ENCODE results near the gene WIPF2. TPM values are rescaled to one million over a fixed set of nuclear protein-coding genes. Genes with fewer than 3 reads are reported as not detected.

WIPF2 gene
- total and polyA plus RNA-seq, 2 of the 8 experiments (the other 6 are each of a cell fraction or from before 2014, with no cell fraction given): 6.9 to 25.3 TPM

DNA sequence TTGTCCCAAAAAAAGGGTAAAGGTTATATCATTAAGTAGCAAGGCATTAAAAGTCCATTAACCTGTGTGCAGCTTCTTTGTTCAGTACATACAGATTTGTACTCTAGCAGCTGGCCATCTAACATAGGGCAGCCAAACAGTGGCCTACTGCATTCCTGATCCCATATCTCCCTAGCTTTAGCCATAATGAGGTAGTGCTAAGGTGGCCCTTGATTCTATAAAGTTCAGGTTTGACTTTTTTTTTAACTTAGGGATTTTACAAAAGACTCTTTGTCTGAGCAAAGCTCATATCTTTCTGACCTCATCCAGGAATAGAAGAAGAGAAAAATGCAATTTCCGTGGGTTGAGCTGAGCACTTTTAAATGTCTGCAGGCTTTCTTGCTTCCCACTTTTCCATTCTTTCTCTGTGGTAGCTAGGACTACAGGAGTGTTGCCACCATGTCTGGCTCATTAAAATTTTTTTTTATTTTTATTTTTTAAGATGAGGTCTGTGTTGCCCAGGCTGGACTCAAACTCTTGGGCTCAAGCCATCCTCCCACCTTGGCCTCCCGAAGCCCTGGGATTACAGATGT, 49.1 kb downstream of the WIPF2 start (continued):
- no peak for TF ChIP-seq SIX5 (IDR thresholded peaks at IDR 0.05; ENCODE audit: low read depth, low read length)
- TF ChIP-seq SP1 (IDR thresholded peaks at IDR 0.05; ENCODE audit: low read depth, low read length): no peak
- no peak for TF ChIP-seq BACH1 (IDR thresholded peaks at IDR 0.05; ENCODE audit: low read length)
- TF ChIP-seq ZNF274 (IDR thresholded peaks at IDR 0.05; ENCODE audit: borderline replicate concordance, extremely low read depth, low read length): no peak
- TF ChIP-seq CHD2 (IDR thresholded peaks at IDR 0.05; ENCODE audit: low read length): no peak
- no peak for TF ChIP-seq BRCA1 (IDR thresholded peaks at IDR 0.05; ENCODE audit: low read depth, low read length)
- no peak for TF ChIP-seq HDAC6 (IDR thresholded peaks at IDR 0.05; ENCODE audit: low read depth, low read length)
- TF ChIP-seq RXRA (IDR thresholded peaks at IDR 0.05; ENCODE audit: insufficient read depth, low read depth, low read length): no peak
